ENCODE data around the gene DKKL1. TPM values are rescaled to one million over a fixed set of nuclear protein-coding genes. Genes with fewer than 3 reads are reported as not detected.

The DKKL1 gene
- total and polyA plus RNA-seq, 3 donors from 2014 or later, result 145 to 487 (median 190) TPM

DNA sequence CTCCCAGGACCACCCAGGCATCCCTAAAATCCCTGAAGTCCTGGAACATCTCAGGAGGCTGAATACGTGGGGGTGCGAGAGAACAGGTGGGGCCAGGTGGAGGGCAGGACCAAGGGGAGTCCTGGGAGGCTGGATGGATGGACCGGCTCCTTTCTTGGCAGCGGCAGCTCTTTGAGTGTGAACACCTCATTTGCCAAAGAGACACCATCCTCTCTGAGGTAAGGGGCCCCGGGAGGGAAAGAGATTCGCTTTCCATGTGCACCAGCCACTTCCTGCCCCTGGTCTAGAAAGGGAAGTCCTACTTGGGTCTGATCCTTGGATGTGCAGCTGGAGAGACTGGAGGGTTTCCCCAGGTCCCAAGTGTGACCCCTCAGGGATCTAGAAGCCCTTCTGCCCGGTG, 43.4 kb downstream of the DKKL1 start:
- intact Hi-C loops (cut with DNase I; ENCODE audit: low total_unique reads), result no loop called here
- no peaks in the 10 kb centered on the region for H3K27me3 ChIP-seq

DNA sequence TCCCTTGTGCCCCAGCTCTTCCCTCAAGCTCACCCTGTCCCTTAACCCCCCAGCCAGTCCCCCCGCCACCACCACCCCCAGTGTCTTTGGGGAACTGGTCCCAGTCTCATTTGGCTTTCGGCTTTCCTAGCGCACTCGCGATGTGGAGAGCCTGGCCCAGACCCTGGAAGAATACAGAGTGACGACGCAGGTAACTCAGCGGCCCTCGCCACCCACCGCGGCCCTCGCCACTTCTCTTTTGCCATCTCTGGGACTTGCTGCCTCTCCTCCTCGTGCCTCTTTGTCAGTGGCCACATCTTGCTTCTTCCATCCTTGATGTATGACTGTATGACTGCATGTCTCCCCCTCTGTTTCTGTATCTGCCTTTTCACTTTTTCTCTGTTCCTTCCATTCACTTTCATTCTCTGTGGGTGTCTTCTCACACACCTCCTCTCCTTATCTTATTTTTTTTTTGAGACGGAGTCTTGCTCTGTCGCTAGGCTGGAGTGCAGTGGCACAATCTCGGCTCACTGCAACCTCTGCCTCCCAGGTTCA, 43.9 kb downstream of the DKKL1 start:
- H3K36me3 ChIP-seq (ENCODE audit: low read depth, missing control alignments), result no peaks in the 10 kb centered on the region
- TF ChIP-seq POLR2A (IDR thresholded peaks at IDR 0.05), result no peak
- TF ChIP-seq, protein P1, sequence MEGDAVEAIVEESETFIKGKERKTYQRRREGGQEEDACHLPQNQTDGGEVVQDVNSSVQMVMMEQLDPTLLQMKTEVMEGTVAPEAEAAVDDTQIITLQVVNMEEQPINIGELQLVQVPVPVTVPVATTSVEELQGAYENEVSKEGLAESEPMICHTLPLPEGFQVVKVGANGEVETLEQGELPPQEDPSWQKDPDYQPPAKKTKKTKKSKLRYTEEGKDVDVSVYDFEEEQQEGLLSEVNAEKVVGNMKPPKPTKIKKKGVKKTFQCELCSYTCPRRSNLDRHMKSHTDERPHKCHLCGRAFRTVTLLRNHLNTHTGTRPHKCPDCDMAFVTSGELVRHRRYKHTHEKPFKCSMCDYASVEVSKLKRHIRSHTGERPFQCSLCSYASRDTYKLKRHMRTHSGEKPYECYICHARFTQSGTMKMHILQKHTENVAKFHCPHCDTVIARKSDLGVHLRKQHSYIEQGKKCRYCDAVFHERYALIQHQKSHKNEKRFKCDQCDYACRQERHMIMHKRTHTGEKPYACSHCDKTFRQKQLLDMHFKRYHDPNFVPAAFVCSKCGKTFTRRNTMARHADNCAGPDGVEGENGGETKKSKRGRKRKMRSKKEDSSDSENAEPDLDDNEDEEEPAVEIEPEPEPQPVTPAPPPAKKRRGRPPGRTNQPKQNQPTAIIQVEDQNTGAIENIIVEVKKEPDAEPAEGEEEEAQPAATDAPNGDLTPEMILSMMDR (IDR thresholded peaks at IDR 0.05), result no peak
- no peaks in the 10 kb centered on the region for H3K9me3 ChIP-seq
- no peaks in the 10 kb centered on the region for H3K4me1 ChIP-seq
- no peak for DNase-seq
- H3K27me3 ChIP-seq, result no peaks in the 10 kb centered on the region
- H3K27ac ChIP-seq, result no peak overlapping the region
- H3K4me3 ChIP-seq, result no peak overlapping the region
- intact Hi-C loops (cut with DNase I; ENCODE audit: low total_unique reads), result no loop called here
- 90 to 92% methylated on average over 16 of the region's 16 CpGs for WGBS, 2 donors

More for the DNA sequence above, 43.4 kb downstream of the DKKL1 start:
- Histone ChIP-seq H3K4me3 (no peak overlapping the region), H3K4me1 (no peaks in the 10 kb centered on the region), H3K27ac (no peak overlapping the region), H3K36me3 (ENCODE audit: low read depth, missing control alignments) (no peaks in the 10 kb centered on the region), H3K9me3 (no peaks in the 10 kb centered on the region)
- no peak for DNase-seq
- TF ChIP-seq POLR2A (IDR thresholded peaks at IDR 0.05), result no peak
- 76 to 83% methylated on average over 5 to 7 of the region's 7 CpGs for WGBS, 2 donors

DNA sequence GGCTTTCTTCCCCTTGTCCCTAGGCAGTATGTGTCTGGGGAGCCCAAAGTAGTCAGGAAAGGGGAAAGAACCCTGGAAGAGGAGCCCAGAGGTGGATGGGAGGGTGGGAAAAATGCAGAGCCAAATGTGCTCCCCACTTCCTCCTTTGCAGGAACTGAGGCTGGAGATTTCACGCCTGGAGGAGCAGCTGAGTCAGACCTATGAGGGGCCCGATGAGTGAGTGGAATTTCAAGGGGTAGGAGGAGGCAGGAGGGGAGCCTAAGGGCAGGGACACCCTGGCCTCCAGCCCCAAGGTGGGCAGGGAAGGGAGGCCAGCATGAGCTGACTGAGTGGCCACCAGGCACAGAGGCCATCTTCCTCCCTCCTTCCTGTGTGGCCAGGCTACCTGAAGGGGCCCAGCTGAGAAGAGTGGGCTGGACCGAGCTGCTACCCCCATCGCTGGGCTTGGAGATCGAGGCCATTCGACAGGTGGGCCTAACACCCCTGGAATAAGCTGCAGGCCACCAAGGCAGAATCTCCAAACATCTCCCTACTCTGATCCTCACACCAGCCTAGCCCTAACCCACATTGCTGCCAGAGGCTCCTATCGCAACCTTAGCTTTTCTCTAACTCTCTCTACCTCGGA, 45.3 kb downstream of the DKKL1 start:
- 77 to 85% methylated on average over 8 of the region's 8 CpGs for WGBS, 2 donors
- H3K9me3 ChIP-seq, result no peaks in the 10 kb centered on the region
- no peaks in the 10 kb centered on the region for H3K27me3 ChIP-seq
- DNase-seq, result no peak
- no peak overlapping the region for H3K4me3 ChIP-seq
- TF ChIP-seq, protein P1 (IDR thresholded peaks at IDR 0.05), result no peak
- no peak for TF ChIP-seq POLR2A (IDR thresholded peaks at IDR 0.05)
- H3K4me1 ChIP-seq, result no peaks in the 10 kb centered on the region
- H3K27ac ChIP-seq, result no peak overlapping the region
- intact Hi-C loops (cut with DNase I; ENCODE audit: low total_unique reads), result no loop called here
- no peaks in the 10 kb centered on the region for H3K36me3 ChIP-seq (ENCODE audit: low read depth, missing control alignments)

DNA sequence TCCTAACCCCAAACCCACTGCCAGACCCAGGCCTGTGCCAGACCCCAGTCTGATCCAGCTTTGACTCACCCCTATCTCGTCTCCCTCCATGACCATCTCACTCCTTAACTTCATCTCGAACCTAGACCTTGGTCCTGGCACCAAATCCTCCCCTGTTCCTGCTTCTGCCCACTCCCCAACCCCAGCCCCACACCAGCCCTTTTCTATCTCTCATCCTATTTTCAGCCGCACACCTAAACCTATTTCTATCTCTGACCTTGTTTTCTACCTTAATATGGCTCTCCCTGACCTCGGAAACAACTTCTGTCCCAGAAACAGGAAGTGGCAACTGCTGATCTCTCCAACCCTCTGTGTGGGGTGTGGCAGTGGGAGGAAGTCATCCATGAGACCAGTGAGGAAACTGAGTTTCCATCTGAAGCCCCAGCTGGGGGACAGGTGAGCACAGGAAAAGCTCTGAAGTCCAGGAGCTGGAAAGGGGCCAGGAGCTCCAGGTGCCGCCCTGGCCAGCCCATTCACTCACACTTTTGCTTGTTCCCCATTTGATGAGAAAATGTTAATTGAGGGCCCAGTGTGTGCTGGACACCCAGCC, 45.9 kb downstream of the DKKL1 start:
- Histone ChIP-seq H3K4me1 (no peaks in the 10 kb centered on the region), H3K9me3 (no peaks in the 10 kb centered on the region), H3K27ac (no peak overlapping the region), H3K4me3 (no peak overlapping the region), H3K36me3 (ENCODE audit: low read depth, missing control alignments) (no peaks in the 10 kb centered on the region), H3K27me3 (no peaks in the 10 kb centered on the region)
- intact Hi-C loops (cut with DNase I; ENCODE audit: low total_unique reads), result no loop called here
- 80 to 82% methylated on average over 5 of the region's 5 CpGs for WGBS, 2 donors
- no peak for DNase-seq
- no peak for TF ChIP-seq POLR2A (IDR thresholded peaks at IDR 0.05)
- TF ChIP-seq, protein P1 (IDR thresholded peaks at IDR 0.05), result no peak

DNA sequence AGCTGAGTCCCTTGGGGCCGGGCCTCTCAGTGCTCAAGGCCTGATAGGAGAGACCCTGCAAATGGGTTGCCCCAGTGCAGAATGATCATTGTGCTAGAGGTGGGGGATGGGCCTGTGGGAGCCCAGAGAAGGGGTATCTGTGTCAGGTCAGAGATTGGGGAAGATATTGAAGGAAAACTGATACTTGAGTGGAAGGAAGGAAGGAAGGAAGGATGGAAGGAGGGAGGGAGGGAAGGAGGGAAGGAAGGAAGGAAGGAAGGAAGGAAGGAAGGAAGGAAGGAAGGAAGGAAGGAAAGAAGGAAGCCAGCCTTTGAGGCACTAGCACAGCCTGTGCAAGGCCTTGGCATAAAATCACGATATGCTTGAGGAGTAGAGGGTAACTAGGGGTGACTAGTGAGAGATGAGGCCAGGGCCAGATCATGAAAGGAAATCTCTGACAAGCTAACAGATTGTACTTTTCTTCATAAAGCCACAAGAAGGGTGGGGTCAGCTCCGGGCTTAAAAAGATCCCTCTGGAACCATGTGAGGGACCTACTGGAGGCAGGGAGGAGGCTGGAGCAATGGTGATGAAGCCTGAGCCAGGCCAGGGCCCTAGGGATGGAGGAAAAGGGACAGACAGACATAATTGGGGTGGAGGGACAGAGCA, 48.1 kb downstream of the DKKL1 start:
- H3K36me3 ChIP-seq (ENCODE audit: low read depth, missing control alignments), result no peaks in the 10 kb centered on the region
- no peaks in the 10 kb centered on the region for H3K9me3 ChIP-seq
- no peak overlapping the region for H3K4me3 ChIP-seq
- TF ChIP-seq, protein P1 (IDR thresholded peaks at IDR 0.05), result no peak
- no peak for TF ChIP-seq POLR2A (IDR thresholded peaks at IDR 0.05)
- intact Hi-C loops (cut with DNase I; ENCODE audit: low total_unique reads), result no loop called here
- 69 to 77% methylated on average over 2 to 3 of the region's 3 CpGs for WGBS, 2 donors
- H3K4me1 ChIP-seq, result no peaks in the 10 kb centered on the region
- DNase-seq, result no peak
- H3K27ac ChIP-seq, result no peak overlapping the region
- H3K27me3 ChIP-seq, result no peaks in the 10 kb centered on the region
